ENCODE measurements around the gene ADAMTSL5.

GRCh38 chr19:1467215-1467489, 45.7 kb downstream of the ADAMTSL5 start:
- TF ChIP-seq, protein P1, sequence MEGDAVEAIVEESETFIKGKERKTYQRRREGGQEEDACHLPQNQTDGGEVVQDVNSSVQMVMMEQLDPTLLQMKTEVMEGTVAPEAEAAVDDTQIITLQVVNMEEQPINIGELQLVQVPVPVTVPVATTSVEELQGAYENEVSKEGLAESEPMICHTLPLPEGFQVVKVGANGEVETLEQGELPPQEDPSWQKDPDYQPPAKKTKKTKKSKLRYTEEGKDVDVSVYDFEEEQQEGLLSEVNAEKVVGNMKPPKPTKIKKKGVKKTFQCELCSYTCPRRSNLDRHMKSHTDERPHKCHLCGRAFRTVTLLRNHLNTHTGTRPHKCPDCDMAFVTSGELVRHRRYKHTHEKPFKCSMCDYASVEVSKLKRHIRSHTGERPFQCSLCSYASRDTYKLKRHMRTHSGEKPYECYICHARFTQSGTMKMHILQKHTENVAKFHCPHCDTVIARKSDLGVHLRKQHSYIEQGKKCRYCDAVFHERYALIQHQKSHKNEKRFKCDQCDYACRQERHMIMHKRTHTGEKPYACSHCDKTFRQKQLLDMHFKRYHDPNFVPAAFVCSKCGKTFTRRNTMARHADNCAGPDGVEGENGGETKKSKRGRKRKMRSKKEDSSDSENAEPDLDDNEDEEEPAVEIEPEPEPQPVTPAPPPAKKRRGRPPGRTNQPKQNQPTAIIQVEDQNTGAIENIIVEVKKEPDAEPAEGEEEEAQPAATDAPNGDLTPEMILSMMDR (IDR thresholded peaks at IDR 0.05; ENCODE audit: poor library complexity, severe bottlenecking) = no peak
- TF ChIP-seq, protein P2, sequence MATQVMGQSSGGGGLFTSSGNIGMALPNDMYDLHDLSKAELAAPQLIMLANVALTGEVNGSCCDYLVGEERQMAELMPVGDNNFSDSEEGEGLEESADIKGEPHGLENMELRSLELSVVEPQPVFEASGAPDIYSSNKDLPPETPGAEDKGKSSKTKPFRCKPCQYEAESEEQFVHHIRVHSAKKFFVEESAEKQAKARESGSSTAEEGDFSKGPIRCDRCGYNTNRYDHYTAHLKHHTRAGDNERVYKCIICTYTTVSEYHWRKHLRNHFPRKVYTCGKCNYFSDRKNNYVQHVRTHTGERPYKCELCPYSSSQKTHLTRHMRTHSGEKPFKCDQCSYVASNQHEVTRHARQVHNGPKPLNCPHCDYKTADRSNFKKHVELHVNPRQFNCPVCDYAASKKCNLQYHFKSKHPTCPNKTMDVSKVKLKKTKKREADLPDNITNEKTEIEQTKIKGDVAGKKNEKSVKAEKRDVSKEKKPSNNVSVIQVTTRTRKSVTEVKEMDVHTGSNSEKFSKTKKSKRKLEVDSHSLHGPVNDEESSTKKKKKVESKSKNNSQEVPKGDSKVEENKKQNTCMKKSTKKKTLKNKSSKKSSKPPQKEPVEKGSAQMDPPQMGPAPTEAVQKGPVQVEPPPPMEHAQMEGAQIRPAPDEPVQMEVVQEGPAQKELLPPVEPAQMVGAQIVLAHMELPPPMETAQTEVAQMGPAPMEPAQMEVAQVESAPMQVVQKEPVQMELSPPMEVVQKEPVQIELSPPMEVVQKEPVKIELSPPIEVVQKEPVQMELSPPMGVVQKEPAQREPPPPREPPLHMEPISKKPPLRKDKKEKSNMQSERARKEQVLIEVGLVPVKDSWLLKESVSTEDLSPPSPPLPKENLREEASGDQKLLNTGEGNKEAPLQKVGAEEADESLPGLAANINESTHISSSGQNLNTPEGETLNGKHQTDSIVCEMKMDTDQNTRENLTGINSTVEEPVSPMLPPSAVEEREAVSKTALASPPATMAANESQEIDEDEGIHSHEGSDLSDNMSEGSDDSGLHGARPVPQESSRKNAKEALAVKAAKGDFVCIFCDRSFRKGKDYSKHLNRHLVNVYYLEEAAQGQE (IDR thresholded peaks at IDR 0.05; ENCODE audit: borderline replicate concordance) = no peak
- no peak for TF ChIP-seq TAF1 (IDR thresholded peaks at IDR 0.05; ENCODE audit: low read depth)

Measured in neural cell (in vitro differentiated cells).